Activated CD8-positive, alpha-beta T cell treated with anti-CD3 and anti-CD28 coated beads, Interleukin-2, amount 10 ng/mL, durations not matched to agents 7 days and 5 days (primary cell): ENCODE measurements around the gene C1QA. TPM values are rescaled to one million over a fixed set of nuclear protein-coding genes. Genes with fewer than 3 reads are reported as not detected.
A peak's percentile ranks its signal among the peaks of the same experiment; 100 is the strongest.

Experiments used
- ATAC-seq: fragments of 150-1000 bp; cut with Tn5 transposase; one replicate; pipeline ENCODE4 v1.10.0; 2021; ENCODE audit warnings: moderate library complexity
- CTCF ChIA-PET: fragments of 350-600 bp; sonication (Branson Sonifier 250); formaldehyde crosslinking; loops from one replicate; lab custom pipeline; 2021; ENCODE audit warnings: antibody characterized with exemption; lab: Charles Lee
- POLR2A ChIA-PET: fragments of 350-600 bp; sonication (Branson Sonifier 250); formaldehyde crosslinking; loops from one replicate; lab custom pipeline; 2021; ENCODE audit warnings: antibody characterized with exemption; lab: Charles Lee
- DNase-seq: peaks from one replicate; pipeline ENCODE4 v3.0.0-alpha.2; 2020
- H3K27ac Mint-ChIP-seq: one replicate; pipeline ENCODE4 v1.8.0; 2021; ENCODE audit warnings: mild to moderate bottlenecking, mixed read lengths
- H3K27me3 Mint-ChIP-seq: one replicate; pipeline ENCODE4 v1.8.0; 2021; ENCODE audit warnings: low read depth, mixed read lengths
- H3K36me3 Mint-ChIP-seq: one replicate; pipeline ENCODE4 v1.8.0; 2021; ENCODE audit warnings: low read depth, mixed read lengths
- H3K4me1 Mint-ChIP-seq: one replicate; pipeline ENCODE4 v1.8.0; 2021; ENCODE audit warnings: low read depth, mixed read lengths
- H3K4me3 Mint-ChIP-seq: one replicate; pipeline ENCODE4 v1.8.0; 2021; ENCODE audit warnings: mild to moderate bottlenecking, mixed read lengths
- H3K9me3 Mint-ChIP-seq: one replicate; pipeline ENCODE4 v1.8.0; 2022; ENCODE audit warnings: mixed read lengths; ENCODE audit not compliant: insufficient read depth
- total RNA-seq, 2 experiments: library from RNA; stranded (reverse); gene quantifications; one replicate each; pipeline ENCODE4 v1.2.3, GENCODE V29; 2021

Gene C1QA
- total RNA-seq, 2 experiments from 2014 or later, result not detected

DNA sequence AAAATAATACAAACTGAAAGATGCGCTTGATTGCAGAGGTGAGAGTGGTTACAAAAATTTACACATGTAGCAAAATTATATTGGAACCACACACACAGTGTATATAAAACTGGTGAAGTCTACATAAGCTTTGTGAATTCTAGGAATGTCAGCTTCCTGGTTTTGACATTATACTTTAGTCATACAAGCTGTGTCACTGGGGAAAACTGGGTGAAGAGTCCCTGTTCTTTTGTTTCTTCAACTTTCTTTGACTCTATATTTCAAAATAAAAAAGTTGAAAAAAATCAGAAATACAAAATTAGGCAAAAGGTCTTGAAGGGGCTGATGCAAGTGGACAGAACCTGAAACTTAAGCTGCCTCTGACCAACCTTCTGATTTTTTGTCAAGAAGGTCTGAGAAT lies 10.0 kb downstream of the C1QA start:
- Mint-ChIP-seq H3K9me3 (no peaks in the 10 kb centered on the region), H3K4me1 (no peaks in the 10 kb centered on the region), H3K4me3 (no peak overlapping the region), H3K36me3 (no peaks in the 10 kb centered on the region), H3K27me3 (no peaks in the 10 kb centered on the region), H3K27ac (no peak overlapping the region)
- ChIA-PET POLR2A (no interaction called here), CTCF (no interaction called here)
- ATAC-seq (no peak), DNase-seq (no peak)

- H3K4me1 Mint-ChIP-seq, result no peaks in the 10 kb centered on the region
- no peak overlapping the region for H3K4me3 Mint-ChIP-seq
- ChIA-PET POLR2A (no interaction called here), CTCF (no interaction called here)
- ATAC-seq, result no peak
- DNase-seq, result no peak
- no peak overlapping the region for H3K27ac Mint-ChIP-seq
- peaks cover 2% of the 10 kb centered on the region for H3K27me3 Mint-ChIP-seq
- no peaks in the 10 kb centered on the region for H3K9me3 Mint-ChIP-seq
- H3K36me3 Mint-ChIP-seq, result no peaks in the 10 kb centered on the region
Measured at GRCh38 chr1:22650089-22650693, 13.8 kb downstream of the C1QA start.

GRCh38 chr1:22651941-22652856 lies 15.8 kb downstream of the C1QA start:
- no peaks in the 10 kb centered on the region for H3K36me3 Mint-ChIP-seq
- ATAC-seq (no peak), DNase-seq (no peak)
- ChIA-PET POLR2A (no interaction called here), CTCF (no interaction called here)
- H3K4me1 Mint-ChIP-seq, result no peaks in the 10 kb centered on the region
- H3K4me3 Mint-ChIP-seq, result no peak overlapping the region
- H3K9me3 Mint-ChIP-seq, result no peaks in the 10 kb centered on the region
- no peak overlapping the region for H3K27ac Mint-ChIP-seq
- peaks cover 5% of the 10 kb centered on the region for H3K27me3 Mint-ChIP-seq

- no peak for DNase-seq
- no peaks in the 10 kb centered on the region for H3K9me3 Mint-ChIP-seq
- H3K4me3 Mint-ChIP-seq, result no peak within 1 kb of the TSS
- no peak for ATAC-seq
- ChIA-PET POLR2A (no interaction called here), CTCF (no interaction called here)
- H3K27ac Mint-ChIP-seq, result no peak within 1 kb of the TSS
- H3K36me3 Mint-ChIP-seq, result no peaks in the 10 kb centered on the region
- peaks cover 5% of the 10 kb centered on the region for H3K27me3 Mint-ChIP-seq
- H3K4me1 Mint-ChIP-seq, result no peaks in the 10 kb centered on the region
Measured at GRCh38 chr1:22652881-22653316, 16.5 kb downstream of the C1QA start, which contains the start of gene C1QB. C1QB (plus strand) TSS chr1:22653236; CDS start chr1:22659463, 6,227 bp downstream.

DNA sequence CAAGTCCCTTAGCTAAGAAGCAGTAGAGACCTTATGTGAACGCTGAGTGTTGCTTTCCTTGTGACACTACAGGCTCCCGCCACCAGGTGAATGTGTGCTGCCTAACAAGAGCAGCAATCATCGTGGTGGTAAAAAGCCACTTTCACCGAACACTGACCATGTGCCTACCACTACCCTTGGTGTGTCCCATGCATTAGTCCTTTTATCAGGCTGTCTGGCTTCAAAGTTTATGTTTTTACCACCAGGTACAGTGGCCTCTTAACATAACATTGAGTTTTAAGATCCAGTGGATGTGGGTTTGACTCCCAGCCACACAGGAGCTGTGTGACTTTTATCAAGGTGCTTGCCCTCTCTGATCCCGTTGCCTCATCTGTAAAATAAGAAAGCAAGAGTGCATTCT lies 18.3 kb downstream of the C1QA start:
- POLR2A ChIA-PET, result no interaction called here
- no peaks in the 10 kb centered on the region for H3K4me1 Mint-ChIP-seq
- no peaks in the 10 kb centered on the region for H3K36me3 Mint-ChIP-seq
- H3K4me3 Mint-ChIP-seq, result no peak overlapping the region
- H3K27ac Mint-ChIP-seq, result no peak overlapping the region
- H3K27me3 Mint-ChIP-seq, result peaks cover 5% of the 10 kb centered on the region
- DNase-seq (no peak), ATAC-seq (no peak)
- CTCF ChIA-PET, result no interaction called here
- no peaks in the 10 kb centered on the region for H3K9me3 Mint-ChIP-seq

DNA sequence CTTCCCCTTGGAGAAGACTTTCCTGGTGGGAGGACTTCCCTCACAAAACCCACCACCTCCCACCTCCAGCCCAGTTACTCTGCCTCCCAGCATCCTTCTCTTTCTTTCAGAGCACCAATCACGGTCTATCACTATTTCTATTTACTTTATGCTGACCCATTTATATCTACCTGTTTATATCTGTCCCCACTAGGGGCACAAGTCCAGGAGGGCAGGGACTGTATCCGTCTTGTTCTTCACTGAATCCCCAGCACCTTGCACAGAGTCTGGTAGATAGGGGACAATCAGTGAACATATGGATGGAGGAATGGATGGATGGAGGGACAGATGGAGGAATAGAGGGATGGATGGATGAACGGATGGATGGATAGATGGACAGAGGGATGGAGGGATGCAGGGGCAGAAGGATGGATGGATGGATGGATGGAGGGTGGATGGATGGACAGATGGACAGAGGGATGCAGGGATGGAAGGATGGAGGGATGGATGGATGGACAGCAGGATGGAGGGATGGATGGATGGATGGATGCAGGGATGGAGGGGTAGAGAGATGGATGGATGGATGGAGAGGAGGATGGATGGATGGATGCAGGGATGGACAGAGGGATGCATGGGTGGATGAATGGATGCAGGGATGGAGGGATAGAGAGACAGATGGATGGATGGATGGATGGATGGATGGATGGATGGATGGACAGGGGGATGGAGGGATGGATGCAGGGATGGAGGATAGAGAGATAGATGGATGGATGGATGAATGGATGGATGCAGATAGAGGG lies 22.1 kb downstream of the C1QA start:
- H3K4me3 Mint-ChIP-seq, result no peak overlapping the region
- no peaks in the 10 kb centered on the region for H3K9me3 Mint-ChIP-seq
- peaks cover 3% of the 10 kb centered on the region for H3K27me3 Mint-ChIP-seq
- DNase-seq (no peak), ATAC-seq (no peak)
- no peaks in the 10 kb centered on the region for H3K36me3 Mint-ChIP-seq
- no peaks in the 10 kb centered on the region for H3K4me1 Mint-ChIP-seq
- POLR2A ChIA-PET, result no interaction called here
- CTCF ChIA-PET, result no interaction called here
- H3K27ac Mint-ChIP-seq, result no peak overlapping the region

- Mint-ChIP-seq H3K4me3 (no peak overlapping the region), H3K36me3 (no peaks in the 10 kb centered on the region), H3K27ac (no peak overlapping the region), H3K4me1 (no peaks in the 10 kb centered on the region), H3K27me3 (peaks cover 2% of the 10 kb centered on the region), H3K9me3 (no peaks in the 10 kb centered on the region)
- ATAC-seq (no peak), DNase-seq (no peak)
- ChIA-PET POLR2A (no interaction called here), CTCF (no interaction called here)
Measured at GRCh38 chr1:22660716-22661241, 24.4 kb downstream of the C1QA start.

DNA sequence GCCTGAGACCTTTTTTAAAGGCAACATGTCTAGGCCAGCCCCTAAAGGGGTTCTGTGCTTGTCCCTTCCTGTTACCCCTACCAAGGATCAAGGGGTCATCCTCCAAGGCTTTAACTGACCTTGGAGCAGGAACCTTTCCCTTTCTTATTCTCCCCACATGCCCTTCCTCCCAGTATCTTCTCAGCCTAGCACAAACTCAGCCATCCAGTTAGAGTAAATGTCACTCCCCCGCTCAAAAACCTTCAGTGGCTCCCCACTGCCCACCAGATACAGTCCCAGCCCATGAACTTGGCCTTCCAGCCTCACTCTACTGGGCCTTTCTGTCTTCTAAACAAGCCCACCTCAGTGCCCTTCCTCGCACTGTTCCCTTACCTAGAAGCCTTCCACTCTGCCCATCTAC lies 25.5 kb downstream of the C1QA start:
- H3K27ac Mint-ChIP-seq, result no peak overlapping the region
- ChIA-PET CTCF (no interaction called here), POLR2A (no interaction called here)
- no peaks in the 10 kb centered on the region for H3K27me3 Mint-ChIP-seq
- H3K9me3 Mint-ChIP-seq, result no peaks in the 10 kb centered on the region
- H3K4me1 Mint-ChIP-seq, result no peaks in the 10 kb centered on the region
- DNase-seq (no peak), ATAC-seq (no peak)
- no peaks in the 10 kb centered on the region for H3K36me3 Mint-ChIP-seq
- H3K4me3 Mint-ChIP-seq, result no peak overlapping the region

GRCh38 chr1:22662318-22662717 lies 25.9 kb downstream of the C1QA start:
- peak; percentile 39 for ATAC-seq
- ChIA-PET CTCF (no interaction called here), POLR2A (no interaction called here)
- H3K9me3 Mint-ChIP-seq, result no peaks in the 10 kb centered on the region
- H3K36me3 Mint-ChIP-seq, result no peaks in the 10 kb centered on the region
- no peak for DNase-seq
- no peak overlapping the region for H3K4me3 Mint-ChIP-seq
- no peaks in the 10 kb centered on the region for H3K4me1 Mint-ChIP-seq
- H3K27me3 Mint-ChIP-seq, result no peaks in the 10 kb centered on the region
- H3K27ac Mint-ChIP-seq, result no peak overlapping the region

- Mint-ChIP-seq H3K4me1 (no peaks in the 10 kb centered on the region), H3K9me3 (no peaks in the 10 kb centered on the region), H3K36me3 (no peaks in the 10 kb centered on the region), H3K27me3 (peaks cover 2% of the 10 kb centered on the region), H3K27ac (no peak overlapping the region), H3K4me3 (no peak overlapping the region)
- ATAC-seq (no peak), DNase-seq (no peak)
- POLR2A ChIA-PET, result no interaction called here
- CTCF ChIA-PET, result no interaction called here
Measured at GRCh38 chr1:22662986-22663408, 26.6 kb downstream of the C1QA start.

DNA sequence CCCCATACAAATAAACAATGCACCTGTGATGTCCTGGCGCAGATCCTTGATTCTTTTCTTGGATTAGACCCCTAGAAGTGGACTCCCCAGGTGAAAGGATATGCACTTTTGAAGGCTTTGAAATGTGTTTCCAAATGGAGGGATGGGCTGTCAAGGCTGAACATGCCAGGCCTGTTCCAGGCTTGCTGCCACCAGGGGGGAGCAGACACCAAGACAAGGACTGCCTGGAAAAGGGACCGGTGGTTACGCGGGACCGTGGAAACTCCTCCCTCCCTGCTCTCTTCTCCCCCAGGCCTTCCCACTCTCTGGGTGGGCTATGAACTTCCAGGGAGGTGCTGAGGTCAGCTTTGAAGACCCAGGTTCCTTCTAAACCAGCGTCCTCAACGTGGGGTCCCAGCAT lies 29.3 kb downstream of the C1QA start:
- Mint-ChIP-seq H3K27me3 (peaks cover 2% of the 10 kb centered on the region), H3K27ac (no peak overlapping the region), H3K4me1 (no peaks in the 10 kb centered on the region), H3K36me3 (no peaks in the 10 kb centered on the region), H3K9me3 (no peaks in the 10 kb centered on the region), H3K4me3 (no peak overlapping the region)
- ChIA-PET POLR2A (no interaction called here), CTCF (interaction anchor here (1.0 kb wide), 1 partner anchor 223 kb away, joined by 4 read pairs; no protein-coding TSS in a partner anchor)
- DNase-seq (no peak), ATAC-seq (no peak)
